Gastroesophageal sphincter (tissue), 4 donors: Measurements from ENCODE around the gene UMAD1. TPM values are rescaled to one million over a fixed set of nuclear protein-coding genes. Genes with fewer than 3 reads are reported as not detected.

Experiments used
- ATAC-seq: fragments of 150-250 bp; one replicate; pipeline ENCODE4 v1.9.1; 2016; ENCODE audit warnings: mild to moderate bottlenecking, moderate library complexity
- H3K27ac ChIP-seq, 4 donors: fragments of 200-600 bp; sonication (generic) in 3 of 4; 1 replicate in 3 of 4; 2 replicates in 1 of 4; pipeline ENCODE4 v1.5.1; 2016 to 2019
- H3K27me3 ChIP-seq: fragments of 200-600 bp; sonication (generic); one replicate; pipeline ENCODE4 v1.5.1; 2019
- H3K36me3 ChIP-seq, 2 donors: fragments of 200-600 bp; sonication (generic); one replicate each; pipeline ENCODE4 v1.5.1; 2019; ENCODE audit warnings: control low read depth in 1 of 2
- H3K4me1 ChIP-seq, 3 donors: fragments of 200-600 bp; sonication (generic); 1 replicate in 2 of 3; 2 replicates in 1 of 3; pipeline ENCODE4 v1.5.1; 2016 to 2019; ENCODE audit warnings: control low read depth in 2 of 3
- H3K4me3 ChIP-seq, 2 donors: fragments of 200-600 bp; sonication (generic); one replicate each; pipeline ENCODE4 v1.5.1; 2019; ENCODE audit warnings: mild to moderate bottlenecking in 1 of 2, moderate library complexity in 1 of 2
- H3K9me3 ChIP-seq, 3 donors: fragments of 200-600 bp; sonication (generic); one replicate each; pipeline ENCODE4 v1.5.1; 2017 to 2019; ENCODE audit warnings: control low read depth in 2 of 3
- EP300 ChIP-seq: sonication (generic); formaldehyde crosslinking; IDR thresholded peaks from one replicate; pipeline ENCODE4 v1.6.1; 2017; ENCODE audit warnings: antibody characterized with exemption, mild to moderate bottlenecking
- POLR2A ChIP-seq, 2 donors: fragments of 450-650 bp; IDR thresholded peaks; one replicate each; pipeline ENCODE4 v1.6.1; 2017; ENCODE audit warnings: antibody characterized with exemption in 2 of 2, mild to moderate bottlenecking in 2 of 2, moderate library complexity in 1 of 2
- POLR2AphosphoS5 ChIP-seq: sonication (generic); formaldehyde crosslinking; IDR thresholded peaks from one replicate; pipeline ENCODE4 v1.6.1; 2017; ENCODE audit warnings: antibody characterized with exemption
- WGBS, 2 donors: methylation state at CpG; one replicate each; pipeline ENCODE4 v1.1.5; 2018; ENCODE audit warnings: low coverage in 1 of 2; 5-methylcytosine and 5-hydroxymethylcytosine counted together
- total RNA-seq, 4 donors: library from RNA; depleted of rRNA; stranded (reverse); fragments of >200 nt; gene quantifications; one replicate each; pipeline ENCODE4 v1.1.0, GENCODE V29; 2016
- TF ChIP-seq, protein P1 (sequence below), 4 experiments: fragments of 200-600 bp in 2 of 4; fragments of 450-650 bp in 2 of 4; sonication (generic) in 1 of 4; IDR thresholded peaks; one replicate each; pipeline ENCODE4 v1.5.1; 2017 to 2019; ENCODE audit warnings: antibody characterized with exemption in 4 of 4, mild to moderate bottlenecking in 2 of 4, moderate library complexity in 2 of 4

The UMAD1 gene
- total RNA-seq, 4 donors from 2014 or later, result 7.4 to 24.4 (median 15.9) TPM

DNA sequence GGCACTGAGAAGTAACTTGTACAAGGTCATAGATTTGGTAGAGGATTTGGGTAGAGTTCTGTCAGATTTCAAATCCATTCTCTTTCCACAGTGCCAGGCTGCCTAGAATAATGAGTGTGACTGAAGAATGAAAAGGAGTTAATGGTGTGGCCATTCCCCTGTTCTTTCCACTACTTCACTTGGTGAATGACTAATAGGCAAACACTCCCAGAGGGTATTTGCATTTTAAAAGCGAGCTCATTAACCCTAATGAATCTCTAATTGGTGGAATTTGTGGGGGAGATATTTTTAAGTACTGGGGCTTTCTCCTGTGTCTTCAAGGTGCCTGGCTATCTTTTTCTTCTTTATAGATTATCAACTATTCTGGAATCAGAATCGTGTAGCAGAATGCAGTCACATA is 152.7 kb downstream of the UMAD1 start:
- no peaks in the 10 kb centered on the region for H3K27me3 ChIP-seq
- ATAC-seq, result no peak
- no peak overlapping the region for H3K4me3 ChIP-seq
- H3K9me3 ChIP-seq, result no peaks in the 10 kb centered on the region
- TF ChIP-seq, protein P1, sequence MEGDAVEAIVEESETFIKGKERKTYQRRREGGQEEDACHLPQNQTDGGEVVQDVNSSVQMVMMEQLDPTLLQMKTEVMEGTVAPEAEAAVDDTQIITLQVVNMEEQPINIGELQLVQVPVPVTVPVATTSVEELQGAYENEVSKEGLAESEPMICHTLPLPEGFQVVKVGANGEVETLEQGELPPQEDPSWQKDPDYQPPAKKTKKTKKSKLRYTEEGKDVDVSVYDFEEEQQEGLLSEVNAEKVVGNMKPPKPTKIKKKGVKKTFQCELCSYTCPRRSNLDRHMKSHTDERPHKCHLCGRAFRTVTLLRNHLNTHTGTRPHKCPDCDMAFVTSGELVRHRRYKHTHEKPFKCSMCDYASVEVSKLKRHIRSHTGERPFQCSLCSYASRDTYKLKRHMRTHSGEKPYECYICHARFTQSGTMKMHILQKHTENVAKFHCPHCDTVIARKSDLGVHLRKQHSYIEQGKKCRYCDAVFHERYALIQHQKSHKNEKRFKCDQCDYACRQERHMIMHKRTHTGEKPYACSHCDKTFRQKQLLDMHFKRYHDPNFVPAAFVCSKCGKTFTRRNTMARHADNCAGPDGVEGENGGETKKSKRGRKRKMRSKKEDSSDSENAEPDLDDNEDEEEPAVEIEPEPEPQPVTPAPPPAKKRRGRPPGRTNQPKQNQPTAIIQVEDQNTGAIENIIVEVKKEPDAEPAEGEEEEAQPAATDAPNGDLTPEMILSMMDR (IDR thresholded peaks at IDR 0.05), result no peak
- no peak for TF ChIP-seq POLR2A (IDR thresholded peaks at IDR 0.05)
- no peak for TF ChIP-seq POLR2AphosphoS5
- peaks cover 0 to 10% (median 0%) of the 10 kb centered on the region in 3 donors for H3K4me1 ChIP-seq
- H3K27ac ChIP-seq, result no peak overlapping the region
- WGBS, 2 donors, result 73% methylated on average over 2 of the region's 2 CpGs
- H3K36me3 ChIP-seq, result peaks cover 0 to 8% of the 10 kb centered on the region in 2 donors

DNA sequence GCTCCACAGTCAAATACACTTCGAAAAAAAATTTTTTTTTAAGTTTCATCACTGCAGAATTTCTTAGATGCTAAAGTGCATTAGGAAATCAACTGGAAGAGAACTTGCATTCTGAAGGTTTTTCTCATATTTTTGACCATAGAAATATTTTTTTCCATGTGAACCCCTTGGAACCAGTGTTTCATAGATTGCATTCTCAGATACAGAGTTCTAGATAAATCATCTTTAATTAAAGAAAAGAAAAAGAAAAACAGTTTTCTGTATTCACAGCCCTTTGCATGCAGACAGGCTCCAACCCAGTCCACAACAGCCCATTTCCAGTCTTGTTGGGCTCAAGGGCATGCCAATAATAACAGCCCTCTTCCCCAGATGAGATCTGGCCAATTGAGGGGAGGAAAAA is 153.4 kb downstream of the UMAD1 start:
- H3K4me1 ChIP-seq, result peaks cover 0 to 10% (median 0%) of the 10 kb centered on the region in 3 donors
- no peak overlapping the region for H3K27ac ChIP-seq
- peaks cover 0 to 8% of the 10 kb centered on the region in 2 donors for H3K36me3 ChIP-seq
- H3K4me3 ChIP-seq, result no peak overlapping the region
- TF ChIP-seq, protein P1 (IDR thresholded peaks at IDR 0.05), result no peak
- TF ChIP-seq POLR2AphosphoS5 (no peak), EP300 (no peak), POLR2A (IDR thresholded peaks at IDR 0.05) (no peak)
- WGBS, 2 donors, result 69 to 100% methylated on average over 1 of the region's 1 CpG
- no peaks in the 10 kb centered on the region for H3K27me3 ChIP-seq
- no peaks in the 10 kb centered on the region for H3K9me3 ChIP-seq
- ATAC-seq, result no peak

DNA sequence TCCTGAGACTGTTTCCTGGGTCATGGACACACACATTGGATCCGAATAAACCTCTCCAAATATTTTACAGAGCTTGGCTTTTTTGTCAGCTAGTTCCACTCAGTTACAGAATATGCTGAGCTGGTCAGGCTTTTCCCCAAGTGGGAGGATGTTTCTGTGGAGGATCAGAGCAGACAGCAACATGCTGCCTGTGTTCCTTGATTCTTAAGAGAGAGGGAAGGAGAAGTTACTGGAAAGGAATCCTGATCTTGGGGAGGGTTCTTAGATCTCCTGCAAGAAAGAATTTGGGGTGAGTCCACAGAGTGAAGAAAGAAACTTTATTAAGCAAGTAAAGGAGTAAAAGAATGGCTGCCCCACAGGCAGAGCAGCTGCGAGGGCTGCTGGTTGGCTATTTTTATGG is 154.7 kb downstream of the UMAD1 start:
- no peaks in the 10 kb centered on the region for H3K9me3 ChIP-seq
- no peak for TF ChIP-seq POLR2A (IDR thresholded peaks at IDR 0.05)
- TF ChIP-seq POLR2AphosphoS5, result no peak
- no peak for TF ChIP-seq EP300
- TF ChIP-seq, protein P1 (IDR thresholded peaks at IDR 0.05), result no peak
- H3K27ac ChIP-seq, result no peak overlapping the region
- peaks cover 0 to 8% of the 10 kb centered on the region in 2 donors for H3K36me3 ChIP-seq
- WGBS, 2 donors, result 84 to 100% methylated on average over 2 of the region's 2 CpGs
- peaks cover 0 to 10% (median 0%) of the 10 kb centered on the region in 3 donors for H3K4me1 ChIP-seq
- ATAC-seq, result no peak
- no peak overlapping the region for H3K4me3 ChIP-seq
- no peaks in the 10 kb centered on the region for H3K27me3 ChIP-seq

DNA sequence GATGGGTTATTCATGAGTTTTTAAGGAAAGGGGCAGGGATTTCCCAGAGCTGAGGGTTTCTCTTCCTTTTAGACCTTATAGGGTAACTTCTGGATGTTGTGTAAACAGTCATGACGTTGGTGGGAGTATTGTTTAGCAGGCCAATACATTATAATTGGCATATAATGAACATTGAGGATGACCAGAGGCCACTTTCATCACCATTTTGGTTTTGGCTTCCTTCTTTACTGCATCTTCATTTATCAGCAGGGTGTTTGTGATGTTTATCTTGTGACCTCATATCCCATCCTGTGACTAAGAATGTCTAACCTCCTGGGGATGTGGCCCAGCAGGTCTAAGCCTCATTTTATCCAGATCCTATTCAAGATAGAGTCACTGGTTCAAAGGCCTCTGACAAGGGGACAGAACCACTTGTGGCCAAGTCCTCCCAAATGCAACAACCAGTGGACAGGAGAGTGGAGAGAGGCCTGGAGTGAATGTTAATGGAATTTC is 155.1 kb downstream of the UMAD1 start:
- H3K27me3 ChIP-seq, result no peaks in the 10 kb centered on the region
- no peak for ATAC-seq
- H3K36me3 ChIP-seq, result peaks cover 0 to 8% of the 10 kb centered on the region in 2 donors
- H3K9me3 ChIP-seq, result no peaks in the 10 kb centered on the region
- H3K4me1 ChIP-seq, result peaks cover 0 to 10% (median 0%) of the 10 kb centered on the region in 3 donors
- TF ChIP-seq, protein P1 (IDR thresholded peaks at IDR 0.05), result no peak
- no peak for TF ChIP-seq POLR2AphosphoS5
- no peak for TF ChIP-seq EP300
- no peak for TF ChIP-seq POLR2A (IDR thresholded peaks at IDR 0.05)
- no peak overlapping the region for H3K27ac ChIP-seq
- WGBS, 2 donors, result 80% methylated on average over 1 of the region's 1 CpG; no CpG with 5 or more reads in 1 of the 2 donors
- H3K4me3 ChIP-seq, result no peak overlapping the region

DNA sequence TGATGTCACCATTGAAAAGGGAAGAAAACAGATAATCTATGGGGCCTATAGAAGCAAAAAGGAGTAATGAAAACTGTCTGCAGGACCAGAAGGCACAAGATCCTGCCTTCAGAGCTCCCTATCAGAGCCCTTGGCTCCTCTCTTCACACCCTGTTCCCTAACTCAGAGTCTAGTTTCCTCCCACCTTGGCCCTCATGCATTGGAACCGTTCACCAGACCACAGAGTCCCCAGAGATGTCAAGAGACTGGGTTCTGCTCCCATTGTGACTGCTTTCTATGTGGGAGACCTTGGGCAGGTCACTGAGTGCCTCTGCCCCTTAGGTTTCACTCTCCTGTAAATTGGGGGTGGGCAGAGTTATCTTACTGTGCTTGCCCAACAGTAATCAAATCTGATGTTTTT is 158.0 kb downstream of the UMAD1 start:
- no peak for ATAC-seq
- no peaks in the 10 kb centered on the region for H3K4me1 ChIP-seq
- H3K27ac ChIP-seq, result no peak overlapping the region
- no peaks in the 10 kb centered on the region for H3K9me3 ChIP-seq
- H3K4me3 ChIP-seq, result no peak overlapping the region
- no peaks in the 10 kb centered on the region for H3K27me3 ChIP-seq
- 14 to 33% methylated on average over 1 of the region's 1 CpG for WGBS, 2 donors
- TF ChIP-seq EP300 (no peak), POLR2A (IDR thresholded peaks at IDR 0.05) (no peak), POLR2AphosphoS5 (no peak)
- TF ChIP-seq, protein P1 (IDR thresholded peaks at IDR 0.05), result no peak
- H3K36me3 ChIP-seq, result peaks cover 0 to 12% of the 10 kb centered on the region in 2 donors
